OCI-LY7 (cell line): ENCODE data around the gene TMEM225B. TPM values are rescaled to one million over a fixed set of nuclear protein-coding genes. Genes with fewer than 3 reads are reported as not detected.

Experiments
- BruUV-seq: library from RNA; stranded (reverse); fragments of 400-500 nt; replicated peaks from 2 replicates; lab custom pipeline; 2021; lab: Mats Ljungman, UMichigan
- CTCF ChIA-PET: fragments of 300-600 bp; sonication (Branson Sonifier 250); formaldehyde crosslinking; loops from one replicate; lab custom pipeline; 2022; ENCODE audit warnings: antibody characterized with exemption; ENCODE audit not compliant: unreplicated experiment; lab: Charles Lee
- POLR2A ChIA-PET: fragments of 300-600 bp; sonication (Branson Sonifier 250); formaldehyde crosslinking; loops from one replicate; lab custom pipeline; 2022; ENCODE audit warnings: antibody characterized with exemption; lab: Charles Lee
- DNase-seq: peaks from one replicate; pipeline ENCODE4 v3.0.0-alpha.2; 2015; ENCODE audit warnings: low spot score
- H2AFZ ChIP-seq: fragments of 200-600 bp; sonication (generic), shearing (Covaris generic); 2 replicates; pipeline ENCODE4 v1.6.1; 2014; ENCODE audit warnings: mild to moderate bottlenecking, antibody characterized with exemption, low read length, moderate library complexity
- H3K27ac ChIP-seq: fragments of 200-600 bp; sonication (generic); 2 replicates; pipeline ENCODE4 v1.5.1; 2014; ENCODE audit warnings: mixed run types, low read depth, mild to moderate bottlenecking, moderate library complexity, low read length, inconsistent platforms; ENCODE audit not compliant: poor library complexity, severe bottlenecking
- H3K36me3 ChIP-seq: fragments of 200-600 bp; sonication (generic); 2 replicates; pipeline ENCODE4 v1.6.1; 2014; ENCODE audit warnings: mild to moderate bottlenecking, antibody characterized with exemption, low read length, moderate library complexity, mixed read lengths; ENCODE audit not compliant: insufficient read depth
- H3K4me1 ChIP-seq: fragments of 200-600 bp; sonication (generic); 2 replicates; pipeline ENCODE4 v1.5.1; 2014; ENCODE audit warnings: mild to moderate bottlenecking, low read length; ENCODE audit not compliant: insufficient read depth, poor library complexity, severe bottlenecking
- H3K4me2 ChIP-seq: fragments of 200-600 bp; sonication (generic); 2 replicates; pipeline ENCODE4 v1.6.1; 2014; ENCODE audit warnings: mild to moderate bottlenecking, low read length
- H3K4me3 ChIP-seq: fragments of 200-600 bp; sonication (generic); 2 replicates; pipeline ENCODE4 v1.5.1; 2014; ENCODE audit warnings: mild to moderate bottlenecking, low read depth, low read length; ENCODE audit not compliant: poor library complexity, severe bottlenecking
- H3K79me2 ChIP-seq: fragments of 200-600 bp; sonication (generic); 2 replicates; pipeline ENCODE4 v1.6.1; 2016; ENCODE audit warnings: low read depth, mild to moderate bottlenecking, low read length, moderate library complexity, mixed read lengths; ENCODE audit not compliant: insufficient read depth
- H3K9me2 ChIP-seq: fragments of 200-600 bp; sonication (generic); 2 replicates; pipeline ENCODE4 v1.6.1; 2016; ENCODE audit warnings: mild to moderate bottlenecking, low read length, mixed read lengths; ENCODE audit not compliant: insufficient read depth
- H3K9me3 ChIP-seq: fragments of 200-600 bp; sonication (generic); 2 replicates; pipeline ENCODE4 v1.6.1; 2014; ENCODE audit warnings: mild to moderate bottlenecking, mixed run types, low read length, mixed read lengths
- H4K20me1 ChIP-seq: fragments of 200-600 bp; sonication (generic); 2 replicates; pipeline ENCODE4 v1.6.1; 2014; ENCODE audit warnings: mild to moderate bottlenecking, antibody characterized with exemption, low read length, moderate library complexity, mixed read lengths; ENCODE audit not compliant: insufficient read depth
- EZH2phosphoT487 ChIP-seq: fragments of 200-600 bp; sonication (generic); IDR thresholded peaks from 2 replicates; pipeline ENCODE4 v1.6.1; 2018; ENCODE audit warnings: low read depth, borderline replicate concordance, mild to moderate bottlenecking, mixed run types, antibody characterized with exemption, low read length, moderate library complexity, mixed read lengths
- intact Hi-C: fragments of 100-400 bp; cut with micrococcal nuclease; formaldehyde crosslinking; loops from one replicate; pipeline ENCODE4 v1.10.0; 2022; ENCODE audit not compliant: unreplicated experiment
- total RNA-seq, 2 experiments: library from RNA; depleted of rRNA in 1 of 2; stranded (reverse); fragments of >200 nt in 1 of 2; shearing (Covaris generic) in 1 of 2; gene quantifications; 2 replicates each; pipeline ENCODE4 v1.2.3, GENCODE V29; 2014 to 2022
- TF ChIP-seq, protein P1 (sequence below): fragments of 200-600 bp; sonication (generic); conservative IDR thresholded peaks from 2 replicates; pipeline ENCODE4 v1.5.1; 2014; ENCODE audit warnings: mild to moderate bottlenecking, antibody characterized with exemption, low read length, moderate library complexity, mixed read lengths

TMEM225B gene
- total RNA-seq, 2 experiments from 2014 or later: 2.4 TPM

DNA sequence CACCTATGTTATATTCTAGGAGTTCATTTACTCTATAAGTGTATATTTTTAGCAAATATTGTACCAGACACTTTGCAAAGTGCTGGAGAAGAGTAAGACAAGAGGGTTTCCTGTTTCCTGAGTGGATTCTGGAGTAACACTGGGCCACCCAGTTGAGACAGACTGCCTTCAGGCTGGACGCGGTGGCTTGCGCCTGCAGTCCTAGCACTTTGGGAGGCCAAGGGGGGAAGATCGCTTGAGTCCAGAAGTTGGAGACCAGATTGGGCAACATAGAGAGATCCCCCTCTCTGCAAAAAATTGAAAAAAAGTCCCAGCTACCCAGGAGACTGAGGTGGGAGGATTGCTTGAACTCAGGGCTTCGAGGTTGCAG lies 17.9 kb downstream of the TMEM225B start:
- CTCF ChIA-PET: no interaction called here
- H3K27ac ChIP-seq: no peak overlapping the region
- H2AFZ ChIP-seq: peak overlapping the region; percentile 100
- TF ChIP-seq EZH2phosphoT487: no peak
- TF ChIP-seq, protein P1, sequence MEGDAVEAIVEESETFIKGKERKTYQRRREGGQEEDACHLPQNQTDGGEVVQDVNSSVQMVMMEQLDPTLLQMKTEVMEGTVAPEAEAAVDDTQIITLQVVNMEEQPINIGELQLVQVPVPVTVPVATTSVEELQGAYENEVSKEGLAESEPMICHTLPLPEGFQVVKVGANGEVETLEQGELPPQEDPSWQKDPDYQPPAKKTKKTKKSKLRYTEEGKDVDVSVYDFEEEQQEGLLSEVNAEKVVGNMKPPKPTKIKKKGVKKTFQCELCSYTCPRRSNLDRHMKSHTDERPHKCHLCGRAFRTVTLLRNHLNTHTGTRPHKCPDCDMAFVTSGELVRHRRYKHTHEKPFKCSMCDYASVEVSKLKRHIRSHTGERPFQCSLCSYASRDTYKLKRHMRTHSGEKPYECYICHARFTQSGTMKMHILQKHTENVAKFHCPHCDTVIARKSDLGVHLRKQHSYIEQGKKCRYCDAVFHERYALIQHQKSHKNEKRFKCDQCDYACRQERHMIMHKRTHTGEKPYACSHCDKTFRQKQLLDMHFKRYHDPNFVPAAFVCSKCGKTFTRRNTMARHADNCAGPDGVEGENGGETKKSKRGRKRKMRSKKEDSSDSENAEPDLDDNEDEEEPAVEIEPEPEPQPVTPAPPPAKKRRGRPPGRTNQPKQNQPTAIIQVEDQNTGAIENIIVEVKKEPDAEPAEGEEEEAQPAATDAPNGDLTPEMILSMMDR: no peak
- H3K36me3 ChIP-seq: peaks cover 26% of the 10 kb centered on the region; the same call in 1 of the 2 replicates
- H3K79me2 ChIP-seq: peaks cover 10% of the 10 kb centered on the region; the same call in 1 of the 2 replicates
- no peak for DNase-seq
- H3K4me3 ChIP-seq: peak overlapping the region; percentile 100
- POLR2A ChIA-PET: interaction anchor here (0.5 to 1.5 kb wide), 3 partner anchors 11 to 111 kb away, joined by 3 read pairs; no protein-coding TSS in a partner anchor
- H3K9me2 ChIP-seq: no peaks in the 10 kb centered on the region
- H3K9me3 ChIP-seq: no peaks in the 10 kb centered on the region
- H3K4me1 ChIP-seq: peaks cover 11% of the 10 kb centered on the region
- no TSS peak for BruUV-seq
- H4K20me1 ChIP-seq: no peaks in the 10 kb centered on the region
- peak overlapping the region; percentile 92 for H3K4me2 ChIP-seq
- intact Hi-C loops: no loop called here

- Histone ChIP-seq H3K4me3 (peak within 1 kb of the TSS; percentile 100), H3K27ac (peak within 1 kb of the TSS; percentile 11), H3K36me3 (peaks cover 32% of the 10 kb centered on the region; the same call in 1 of the 2 replicates), H3K79me2 (peaks cover 10% of the 10 kb centered on the region; the same call in 1 of the 2 replicates), H3K9me2 (no peaks in the 10 kb centered on the region), H3K9me3 (no peaks in the 10 kb centered on the region), H4K20me1 (no peaks in the 10 kb centered on the region), H2AFZ (peak within 1 kb of the TSS; percentile 100), H3K4me1 (peaks cover 11% of the 10 kb centered on the region), H3K4me2 (peak within 1 kb of the TSS; percentile 92)
- peak; percentile 95 for DNase-seq
- POLR2A ChIA-PET: interaction anchor here (0.5 to 1.5 kb wide), 4 partner anchors 10 to 111 kb away, joined by 3 read pairs; no protein-coding TSS in a partner anchor
- TF ChIP-seq, protein P1: no peak; the same call in 1 of the 2 replicates
- TF ChIP-seq EZH2phosphoT487: no peak
- CTCF ChIA-PET: interaction anchor here (0.6 kb wide), 1 partner anchor 1200 kb away, joined by 3 read pairs; no protein-coding TSS in a partner anchor
- intact Hi-C loops: no loop called here
- BruUV-seq: no TSS peak
Observed at GRCh38 chr7:99616359-99617191, 18.5 kb downstream of the TMEM225B start, which contains the start of gene ZSCAN25. TSS of gene ZSCAN25 (plus strand) at chr7:99616946. CDS start at chr7:99619607, 2,661 bp downstream.
